Choroid plexus epithelial cell (primary cell): ENCODE data around the gene LNP1.

ENCODE experiments used
- DNase-seq: peaks from one replicate; pipeline ENCODE4 v3.0.0-alpha.2; 2010; ENCODE audit warnings: low read depth
- H3K4me3 ChIP-seq: 2 replicates; pipeline ENCODE4 v1.5.1; 2011; ENCODE audit warnings: low read depth, mild to moderate bottlenecking, control low read depth, low read length, moderate library complexity
- TF ChIP-seq, protein P1 (sequence below): conservative IDR thresholded peaks from 2 replicates; pipeline ENCODE4 v1.5.1; 2011; ENCODE audit warnings: low read depth, mild to moderate bottlenecking, control low read depth, inconsistent platforms, low read length, moderate library complexity

Gene LNP1

DNA sequence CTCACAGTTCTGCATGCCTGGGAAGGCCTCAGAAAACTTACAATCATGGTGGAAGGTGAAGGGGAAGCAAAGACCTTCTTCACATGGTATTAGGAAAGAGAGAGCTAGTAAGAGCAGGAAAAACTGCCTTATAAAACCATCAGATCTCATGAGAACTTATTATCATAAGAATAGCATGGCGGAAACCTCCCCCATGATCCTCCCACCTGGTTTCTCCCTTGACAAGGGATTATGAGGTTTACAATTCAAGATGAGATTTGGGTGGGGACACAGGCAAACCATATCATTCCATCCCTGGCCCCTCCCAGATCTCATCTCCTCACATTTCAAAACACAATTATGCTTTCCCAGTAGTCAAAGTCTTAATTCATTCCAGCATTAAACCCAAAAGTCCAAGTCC is 56.5 kb downstream of the LNP1 start:
- TF ChIP-seq, protein P1, sequence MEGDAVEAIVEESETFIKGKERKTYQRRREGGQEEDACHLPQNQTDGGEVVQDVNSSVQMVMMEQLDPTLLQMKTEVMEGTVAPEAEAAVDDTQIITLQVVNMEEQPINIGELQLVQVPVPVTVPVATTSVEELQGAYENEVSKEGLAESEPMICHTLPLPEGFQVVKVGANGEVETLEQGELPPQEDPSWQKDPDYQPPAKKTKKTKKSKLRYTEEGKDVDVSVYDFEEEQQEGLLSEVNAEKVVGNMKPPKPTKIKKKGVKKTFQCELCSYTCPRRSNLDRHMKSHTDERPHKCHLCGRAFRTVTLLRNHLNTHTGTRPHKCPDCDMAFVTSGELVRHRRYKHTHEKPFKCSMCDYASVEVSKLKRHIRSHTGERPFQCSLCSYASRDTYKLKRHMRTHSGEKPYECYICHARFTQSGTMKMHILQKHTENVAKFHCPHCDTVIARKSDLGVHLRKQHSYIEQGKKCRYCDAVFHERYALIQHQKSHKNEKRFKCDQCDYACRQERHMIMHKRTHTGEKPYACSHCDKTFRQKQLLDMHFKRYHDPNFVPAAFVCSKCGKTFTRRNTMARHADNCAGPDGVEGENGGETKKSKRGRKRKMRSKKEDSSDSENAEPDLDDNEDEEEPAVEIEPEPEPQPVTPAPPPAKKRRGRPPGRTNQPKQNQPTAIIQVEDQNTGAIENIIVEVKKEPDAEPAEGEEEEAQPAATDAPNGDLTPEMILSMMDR, result no peak
- DNase-seq, result no peak
- no peak overlapping the region for H3K4me3 ChIP-seq

DNA sequence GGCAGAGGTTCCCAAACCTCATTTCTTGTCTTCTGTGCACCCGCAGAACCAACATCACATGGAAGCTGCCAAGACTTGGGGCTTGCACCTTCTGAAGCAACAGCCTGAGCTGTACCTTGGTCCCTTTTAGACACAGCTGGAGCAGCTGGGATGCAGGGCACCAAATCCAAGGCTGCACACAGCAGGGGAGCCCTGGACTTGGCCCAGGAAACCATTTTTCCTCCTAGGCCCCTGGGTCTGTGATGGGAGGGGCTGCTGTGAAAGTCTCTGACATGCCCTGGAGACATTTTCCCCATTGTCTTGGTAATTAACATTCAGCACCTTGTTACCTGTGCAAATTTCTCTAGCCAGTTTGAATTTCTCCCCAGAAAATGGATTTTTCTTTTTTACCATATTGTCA is 57.5 kb downstream of the LNP1 start:
- TF ChIP-seq, protein P1, result no peak
- DNase-seq, result no peak
- H3K4me3 ChIP-seq, result no peak overlapping the region

DNA sequence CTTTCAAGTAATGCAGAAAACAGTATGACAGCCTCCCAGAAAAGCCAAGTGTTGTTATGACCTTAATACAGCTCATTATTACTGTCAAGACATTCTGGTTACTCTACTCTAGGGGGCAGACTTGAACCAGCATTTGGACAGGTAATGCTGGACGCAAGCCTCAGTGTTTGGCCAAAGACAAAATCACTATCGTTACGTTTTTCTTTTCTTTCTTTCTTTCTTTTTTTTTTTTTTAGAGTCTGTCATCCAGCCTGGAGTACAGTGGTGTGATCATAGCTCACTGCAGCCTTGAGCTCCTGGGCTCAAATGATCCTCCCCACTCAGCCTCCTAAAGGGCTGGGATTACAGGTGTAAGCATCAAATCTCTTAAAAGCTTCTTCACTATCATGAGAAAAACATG is 61.7 kb downstream of the LNP1 start:
- no peak overlapping the region for H3K4me3 ChIP-seq
- DNase-seq, result peak; percentile 87
- TF ChIP-seq, protein P1, result peak; percentile 81

DNA sequence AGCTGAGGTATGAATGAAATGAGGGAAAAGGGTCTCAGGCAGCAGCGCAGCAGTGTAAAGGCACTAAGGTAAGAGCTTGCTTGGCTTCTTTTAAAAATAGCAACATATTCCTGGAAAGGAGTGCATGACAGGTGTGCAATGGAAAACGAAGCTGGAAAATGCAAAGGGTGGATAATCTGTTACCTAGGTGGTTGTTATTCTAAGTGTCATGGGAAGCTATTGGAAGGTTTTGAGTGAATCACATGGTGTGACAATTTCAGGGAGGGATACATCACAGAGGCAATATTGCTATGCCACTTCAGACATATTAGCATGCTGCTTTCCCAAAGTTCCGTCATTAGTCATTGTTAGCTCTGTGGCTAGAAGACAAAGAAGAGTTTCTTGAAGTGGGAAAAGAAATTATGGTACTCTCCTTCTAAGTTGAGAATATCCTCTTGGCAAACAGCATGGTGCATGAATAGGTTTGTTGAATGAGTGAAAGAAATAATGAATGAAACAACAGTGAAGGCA is 62.4 kb downstream of the LNP1 start:
- DNase-seq, result no peak
- TF ChIP-seq, protein P1, result no peak
- no peak overlapping the region for H3K4me3 ChIP-seq

DNA sequence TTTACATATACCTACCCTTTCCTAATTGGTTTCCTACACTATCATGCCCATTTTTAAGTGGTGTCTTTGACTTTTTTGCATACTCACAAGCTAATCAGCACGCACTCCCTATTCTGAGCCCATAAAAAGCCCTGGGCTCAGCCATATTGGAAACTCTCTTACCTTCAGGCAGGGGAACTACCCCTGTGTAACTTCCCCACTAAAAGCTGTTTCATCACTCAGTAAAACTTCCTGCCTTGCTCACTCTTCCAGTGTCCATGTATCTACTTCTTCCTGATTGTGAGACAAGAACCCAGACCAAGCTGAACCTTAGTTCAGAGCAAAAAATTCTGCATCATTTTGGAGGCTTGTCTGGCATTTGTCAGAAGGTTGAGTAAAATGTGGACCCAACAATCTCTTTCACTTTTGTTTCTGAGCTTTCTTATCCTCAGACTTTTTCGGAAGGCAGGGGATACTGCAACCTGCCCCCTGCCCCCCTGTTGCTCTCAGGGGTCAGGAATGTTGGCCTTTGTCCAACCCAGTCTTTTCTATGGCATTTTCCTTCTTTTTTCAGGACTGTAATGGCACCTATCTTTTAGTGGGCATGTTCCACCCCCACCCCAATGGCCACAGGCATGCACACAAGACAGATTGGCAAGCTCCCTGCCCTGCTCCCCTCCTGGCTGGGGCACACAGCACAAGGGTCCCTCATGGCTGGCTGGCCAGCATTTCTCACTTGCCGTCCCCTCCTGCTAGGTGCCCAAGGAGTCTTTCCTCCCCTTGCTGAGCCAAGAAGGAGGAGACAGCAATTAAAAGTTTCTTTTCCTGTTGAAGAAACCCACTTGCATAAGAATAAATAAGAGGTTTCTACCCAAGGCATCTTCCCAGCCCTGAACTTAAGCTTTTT is 64.8 kb downstream of the LNP1 start:
- peak; percentile 13 for DNase-seq
- H3K4me3 ChIP-seq, result no peak overlapping the region

DNA sequence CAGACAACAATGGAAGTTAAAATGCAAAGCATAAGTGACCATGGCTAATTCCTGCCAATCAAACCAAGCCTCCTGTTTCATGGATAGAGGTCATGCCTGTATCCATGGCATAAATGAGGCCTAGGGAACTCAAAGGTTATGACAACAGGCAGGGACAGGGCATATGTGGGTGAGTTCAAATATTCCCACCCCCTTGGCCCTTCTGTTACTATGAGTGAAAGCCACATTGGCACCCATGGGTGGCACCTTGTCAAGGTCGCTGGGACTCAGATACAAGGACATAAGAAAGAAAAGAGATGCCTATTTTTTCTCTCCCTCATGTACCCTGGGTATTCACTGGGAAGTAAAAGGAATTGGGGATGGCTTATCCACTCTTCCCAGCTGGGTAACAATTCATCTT is 65.8 kb downstream of the LNP1 start:
- TF ChIP-seq, protein P1, result no peak
- DNase-seq, result no peak
- H3K4me3 ChIP-seq, result no peak overlapping the region

More for the DNA sequence above, 64.8 kb downstream of the LNP1 start:
- TF ChIP-seq, protein P1, result no peak

DNA sequence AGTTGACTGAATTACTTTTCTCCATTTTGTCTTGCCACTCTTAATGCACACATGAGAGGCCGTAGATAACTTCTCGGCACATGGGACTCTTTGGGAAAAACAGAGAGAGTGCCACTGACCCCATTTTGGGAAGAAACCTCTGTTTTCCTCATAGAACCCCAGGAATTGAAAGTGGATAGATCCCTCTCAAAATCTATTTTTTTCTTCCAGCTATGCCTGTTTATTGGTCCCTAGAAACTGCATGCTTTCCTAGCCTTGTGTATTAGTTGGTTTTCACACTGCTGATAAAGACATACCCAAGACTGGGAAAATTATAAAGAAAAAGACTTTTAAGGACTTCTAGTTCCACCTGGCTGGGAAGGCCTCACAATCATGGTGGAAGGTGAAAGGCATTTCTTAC is 67.3 kb downstream of the LNP1 start:
- TF ChIP-seq, protein P1, result no peak
- no peak overlapping the region for H3K4me3 ChIP-seq
- DNase-seq, result no peak
